CD4-positive, alpha-beta T cell treated with Interleukin-12 subunit alpha and Interleukin-12 subunit beta, for 1 hour (primary cell): ENCODE measurements around the gene PLEKHM1.

Experiments used
- DNase-seq: peaks from one replicate; pipeline ENCODE4 v3.0.0-alpha.2; 2020

Gene PLEKHM1

GRCh38 chr17:45440161-45440778 is 50.3 kb downstream of the PLEKHM1 start:
- no peak for DNase-seq

- no peak for DNase-seq
These were observed 51.5 kb downstream of the PLEKHM1 start for GRCh38 chr17:45438931-45439610.

DNA sequence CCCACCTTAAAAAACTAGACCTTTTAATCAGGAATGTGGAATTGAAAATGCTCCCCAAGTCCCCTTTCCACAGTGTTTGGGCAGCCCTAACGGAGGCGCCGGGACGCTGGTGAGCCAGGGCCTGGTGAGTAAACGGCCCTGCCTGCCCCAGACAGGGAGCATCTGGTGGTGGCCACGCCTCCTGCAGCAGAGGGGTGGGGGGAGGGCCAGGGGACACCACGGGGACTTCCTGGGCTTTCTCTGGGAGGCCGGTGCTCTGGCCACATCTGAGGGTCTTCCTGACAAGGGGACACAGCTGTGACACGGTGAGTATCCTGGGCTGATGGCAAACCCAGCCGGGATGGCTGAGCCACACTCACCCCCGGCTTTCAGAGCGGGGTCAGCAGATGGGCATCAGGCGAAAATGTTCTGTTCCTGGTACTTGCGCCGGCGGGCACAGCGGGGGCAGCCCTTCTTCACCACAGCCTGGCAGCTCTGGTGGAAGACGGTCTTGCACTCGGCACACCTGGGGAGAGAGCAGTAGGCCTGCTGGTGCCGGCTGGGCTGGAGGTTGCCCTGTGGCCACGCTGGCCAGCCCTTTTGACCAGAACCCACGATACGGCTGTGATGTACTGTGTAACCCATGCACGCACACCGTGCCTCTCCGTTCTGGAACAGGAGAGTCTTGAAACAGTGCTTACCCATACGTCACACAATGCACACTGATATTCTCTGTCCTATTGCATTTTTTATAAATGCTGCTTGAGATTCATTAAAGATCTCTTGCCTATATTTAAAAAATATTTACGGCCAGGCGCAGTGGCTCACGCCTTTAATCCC is 52.8 kb downstream of the PLEKHM1 start:
- DNase-seq = no peak

- no peak for DNase-seq
These were observed 53.7 kb downstream of the PLEKHM1 start for GRCh38 chr17:45436625-45437464.

GRCh38 chr17:45436161-45436560 is 54.4 kb downstream of the PLEKHM1 start:
- no peak for DNase-seq

DNA sequence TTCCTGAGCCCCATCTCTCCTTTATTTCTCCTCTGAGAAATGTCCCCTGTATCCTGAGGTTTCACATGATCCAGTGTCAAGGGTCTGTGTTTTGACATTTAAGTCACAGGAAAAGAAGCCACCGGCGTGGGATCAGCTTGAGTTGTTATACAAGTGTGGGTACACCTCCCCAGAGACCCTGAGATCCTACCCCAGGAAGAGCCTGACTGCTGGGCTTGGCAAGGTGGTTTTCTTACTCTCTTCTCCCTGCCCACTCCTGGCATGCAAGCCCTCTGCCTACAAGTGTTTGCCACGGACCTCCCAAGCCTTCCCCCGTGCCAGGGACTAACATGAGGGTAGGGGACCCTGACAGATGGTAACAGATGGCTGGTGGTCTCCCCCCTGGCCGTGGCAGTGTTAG is 55.0 kb downstream of the PLEKHM1 start:
- DNase-seq = no peak

DNA sequence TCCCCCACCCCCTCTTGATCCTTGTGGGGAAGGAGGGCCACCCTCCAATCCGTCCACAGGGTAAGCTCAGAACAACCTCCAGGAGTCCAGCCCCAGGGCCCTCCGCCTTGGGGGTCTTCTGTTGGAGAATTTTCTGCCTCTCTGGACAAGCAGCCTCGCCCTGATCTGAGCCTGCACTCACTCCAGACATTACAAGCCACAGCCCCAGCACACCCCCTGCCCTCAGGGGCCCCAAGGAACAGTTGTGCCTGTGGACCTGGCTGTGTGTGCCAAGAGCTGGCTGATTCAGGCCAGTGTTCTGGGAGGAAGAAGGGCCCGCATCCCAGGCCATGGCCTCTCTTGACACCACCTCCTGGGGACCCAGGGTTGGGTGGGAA is 57.4 kb downstream of the PLEKHM1 start:
- DNase-seq = no peak

- peak; percentile 40 for DNase-seq
These were observed 57.9 kb downstream of the PLEKHM1 start, which contains the start of gene ARHGAP27 for GRCh38 chr17:45432405-45433158. Gene ARHGAP27 (minus strand): TSS chr17:45432870. CDS start chr17:45430279, 2,591 bp downstream.

DNA sequence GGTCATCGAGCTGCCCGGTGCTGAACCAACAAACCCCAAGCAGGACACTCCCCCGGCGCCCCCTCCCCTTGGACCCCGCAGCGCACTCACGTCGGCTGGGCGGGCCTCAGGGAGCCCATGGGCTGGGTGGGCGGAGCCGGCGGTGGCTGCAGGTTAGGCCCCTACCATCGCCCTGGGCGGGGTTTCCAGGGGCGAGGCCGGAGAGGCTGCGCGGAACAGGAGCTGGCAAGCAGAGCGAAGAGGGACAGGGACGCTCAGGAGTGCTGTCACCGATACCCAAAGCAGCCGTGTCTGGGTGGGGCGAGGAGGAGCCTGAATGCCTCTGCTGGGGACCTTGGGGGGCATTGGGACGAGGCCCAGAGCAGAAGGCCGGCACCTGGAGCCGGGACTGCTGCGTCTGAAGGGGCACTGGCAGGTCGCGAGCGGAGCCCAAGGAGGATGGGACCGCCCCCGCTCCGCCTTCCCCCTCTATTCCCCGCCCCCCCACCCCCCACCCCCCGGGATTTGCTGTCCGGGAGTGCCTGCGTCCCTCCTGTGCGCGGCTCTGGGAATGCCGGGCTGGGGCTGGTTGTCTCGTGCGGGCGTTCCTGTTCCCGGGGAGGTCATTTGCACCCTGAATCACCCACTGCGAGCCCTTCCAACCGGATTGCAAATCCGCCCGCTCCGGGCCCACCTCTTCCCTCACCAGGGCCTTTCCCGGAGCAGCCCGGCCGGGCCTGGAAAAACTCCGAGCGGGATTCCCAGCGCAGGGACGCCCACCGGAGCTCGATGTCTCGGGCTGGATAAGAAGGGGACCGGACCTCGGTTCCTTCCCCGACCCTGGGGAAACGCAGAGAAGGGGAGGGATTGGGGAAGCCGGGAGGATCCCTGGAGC is 58.8 kb downstream of the PLEKHM1 start:
- DNase-seq = peak; percentile 78

DNA sequence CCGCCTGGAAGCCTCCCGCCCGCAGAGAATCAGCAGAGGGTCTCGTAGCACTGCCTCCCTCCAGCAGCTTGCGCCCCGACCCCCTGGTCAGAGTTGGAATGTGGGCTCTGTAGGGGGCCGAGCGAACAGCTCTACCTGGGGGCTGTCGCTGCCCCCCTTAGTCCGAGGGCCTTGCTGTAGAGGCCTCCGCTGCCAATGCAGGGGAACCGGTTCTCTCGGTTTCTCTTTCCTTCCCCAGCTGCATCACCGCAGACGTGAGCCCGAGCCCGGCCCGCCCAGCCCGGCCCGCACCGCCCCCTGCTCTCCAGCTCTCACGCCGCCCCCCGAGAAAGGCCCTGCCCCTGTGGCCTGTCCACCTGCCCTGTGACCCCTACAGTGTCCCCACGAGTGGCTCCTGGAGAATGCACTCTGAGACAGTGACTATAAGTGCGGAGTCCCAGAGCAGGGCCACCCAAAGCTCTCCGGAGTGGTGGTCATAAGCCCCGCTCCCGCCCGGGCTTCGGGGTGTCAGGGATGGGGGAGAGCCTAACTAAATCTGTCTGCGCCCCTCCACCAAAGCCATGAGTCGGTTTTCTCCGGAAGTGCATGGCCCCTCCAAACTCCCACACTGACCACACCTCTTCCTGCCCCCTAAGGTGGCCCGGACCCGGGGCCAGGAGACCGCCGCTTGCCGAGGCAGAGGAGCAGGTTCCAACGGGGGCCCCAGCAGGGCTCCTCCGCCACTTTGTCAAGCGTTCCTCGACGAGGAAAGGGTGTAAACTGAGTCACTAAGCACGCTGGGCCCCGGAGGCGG is 59.6 kb downstream of the PLEKHM1 start:
- DNase-seq = peak; percentile 31

DNA sequence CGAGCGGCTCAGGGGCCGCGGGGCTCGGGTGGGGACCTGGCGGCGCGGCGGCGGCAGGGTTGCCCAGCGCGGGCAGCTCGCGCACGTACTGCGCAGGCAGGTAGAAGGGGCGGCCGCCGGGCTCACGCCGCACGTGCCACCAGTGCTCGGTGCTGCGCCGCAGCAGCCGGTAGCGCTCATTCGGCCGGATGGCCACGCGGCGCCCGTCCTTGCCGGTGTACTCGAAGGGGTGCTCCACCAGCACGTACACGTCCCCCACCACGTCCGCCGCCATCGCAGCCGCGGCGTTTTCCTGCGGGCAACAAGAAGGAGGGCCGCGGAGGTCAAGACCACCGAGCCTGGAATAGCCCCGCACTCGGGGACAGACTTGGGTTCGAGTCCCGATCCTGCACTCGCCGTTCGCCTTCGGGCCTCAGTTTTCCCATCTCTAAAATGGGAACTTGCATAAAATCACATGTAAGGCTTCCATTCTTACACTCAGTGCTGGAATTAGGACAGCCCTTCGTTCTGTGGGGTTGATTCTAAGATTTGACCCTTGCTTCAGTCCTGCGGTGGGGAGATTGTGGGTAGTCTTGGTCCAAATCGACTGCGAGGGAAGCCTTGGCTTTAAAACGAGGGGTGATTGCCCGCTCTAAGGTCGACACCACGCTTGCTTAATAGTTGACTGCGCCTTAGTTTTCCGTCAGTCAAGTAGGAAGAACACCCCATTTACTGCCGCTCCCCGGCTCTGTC is 60.3 kb downstream of the PLEKHM1 start:
- no peak for DNase-seq

- no peak for DNase-seq
These were observed 61.0 kb downstream of the PLEKHM1 start for GRCh38 chr17:45429339-45430005.

GRCh38 chr17:45428931-45429338 is 61.6 kb downstream of the PLEKHM1 start:
- DNase-seq = no peak

- DNase-seq = peak; percentile 83
These were observed 62.4 kb downstream of the PLEKHM1 start for GRCh38 chr17:45428050-45428617.

DNA sequence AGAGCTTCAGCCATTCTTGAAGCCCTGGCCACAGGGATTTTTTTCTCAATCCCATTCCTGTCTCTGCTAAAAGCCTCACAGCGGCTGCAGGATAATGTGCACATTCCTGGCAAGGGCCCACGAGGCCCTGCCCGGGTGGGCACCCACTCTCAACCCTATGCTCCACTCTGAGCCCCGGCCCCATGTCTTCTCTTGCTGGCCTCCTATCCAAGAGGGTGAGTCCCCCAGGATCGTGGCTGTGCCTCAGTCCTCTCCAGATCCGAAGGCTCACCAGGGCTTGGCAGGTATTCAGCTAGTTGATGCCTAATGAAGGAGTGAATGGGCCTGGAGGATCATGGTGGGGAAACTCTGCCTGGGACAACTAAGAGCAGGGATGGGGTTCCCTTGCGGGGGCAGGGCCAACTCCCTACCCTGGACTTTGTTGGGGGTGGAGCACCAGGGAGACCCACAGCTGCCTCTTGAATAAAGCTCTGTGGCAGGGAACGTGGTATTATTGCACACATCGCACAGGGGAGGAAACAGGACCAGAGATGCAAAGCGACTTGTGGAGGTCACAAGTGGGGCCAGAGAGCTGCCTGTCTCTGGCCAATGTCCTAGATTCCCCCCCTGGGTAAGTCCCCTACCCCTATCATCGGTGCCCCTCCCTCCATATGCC is 63.2 kb downstream of the PLEKHM1 start:
- no peak for DNase-seq

DNA sequence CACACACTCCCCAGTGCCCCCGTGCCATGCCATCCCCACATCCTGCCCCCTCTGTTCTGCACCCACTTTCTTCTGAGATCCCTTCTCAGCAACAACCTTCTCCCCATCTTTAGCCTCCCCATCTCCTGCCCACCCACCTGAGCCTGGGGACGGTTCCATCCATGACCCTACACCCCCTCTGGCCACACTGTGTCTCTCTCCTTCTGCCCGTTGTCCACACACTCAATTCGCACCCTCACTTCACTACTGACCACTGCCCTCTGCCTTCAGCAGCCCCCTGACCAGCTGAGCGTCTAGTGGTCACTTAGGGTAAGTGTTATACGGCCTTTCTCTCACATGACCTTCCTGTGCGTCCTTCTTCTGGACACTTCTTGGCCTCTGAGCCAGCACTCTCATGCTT is 64.0 kb downstream of the PLEKHM1 start:
- DNase-seq = no peak

- no peak for DNase-seq
These were observed 64.5 kb downstream of the PLEKHM1 start for GRCh38 chr17:45425984-45426413.
